ENCODE measurements around the gene TTC28.

- TF ChIP-seq ZNF274 (IDR thresholded peaks at IDR 0.05; ENCODE audit: low read depth, low read length) (no peak), SUZ12 (IDR thresholded peaks at IDR 0.05; ENCODE audit: extremely low read depth, insufficient read depth, insufficient read length) (no peak), YY1 (IDR thresholded peaks at IDR 0.05; ENCODE audit: insufficient read depth, insufficient read length) (no peak)
These were observed 31.0 kb upstream of the TTC28 start for GRCh38 chr22:28710576-28711191.
